HG03139 (cell line): Measurements from ENCODE around the gene HRH1.
A peak's percentile ranks its signal among the peaks of the same experiment; 100 is the strongest.
"Not testable (repeated sequence)": the region's sequence is repeated elsewhere in the genome, so short reads cannot be mapped to it uniquely, and the experiment has no call there.

Experiments
- ATAC-seq: cut with Tn5 transposase; IDR thresholded peaks from one replicate; pipeline ENCODE4 v1.9.1; 2021; ENCODE audit not compliant: unreplicated experiment

HRH1 gene

GRCh38 chr3:11140713-11141104 is 13.6 kb upstream of the HRH1 start:
- peak; percentile 13 for ATAC-seq

GRCh38 chr3:11143476-11143875 is 10.8 kb upstream of the HRH1 start:
- ATAC-seq: no peak

GRCh38 chr3:11144996-11145395 is 9.3 kb upstream of the HRH1 start:
- no peak for ATAC-seq

GRCh38 chr3:11145888-11146287 is 8.4 kb upstream of the HRH1 start:
- ATAC-seq: no peak

GRCh38 chr3:11146773-11147660 is 7.3 kb upstream of the HRH1 start:
- no peak for ATAC-seq

GRCh38 chr3:11150256-11150655 is 4.0 kb upstream of the HRH1 start:
- ATAC-seq: no peak

- no peak for ATAC-seq
Observed at GRCh38 chr3:11152301-11152700, 2.0 kb upstream of the HRH1 start.

GRCh38 chr3:11154953-11155325 is 646 bp downstream of the HRH1 start:
- no peak for ATAC-seq

- ATAC-seq: no peak
Observed at GRCh38 chr3:11155341-11156025, 1.2 kb downstream of the HRH1 start.

- no peak for ATAC-seq
Observed at GRCh38 chr3:11156026-11156410, 1.7 kb downstream of the HRH1 start.

GRCh38 chr3:11157421-11157820 is 3.1 kb downstream of the HRH1 start:
- ATAC-seq: no peak

GRCh38 chr3:11159421-11159904 is 5.2 kb downstream of the HRH1 start:
- no peak for ATAC-seq

- ATAC-seq: no peak
Observed at GRCh38 chr3:11161666-11162065, 7.4 kb downstream of the HRH1 start.

- ATAC-seq: no peak
Observed at GRCh38 chr3:11162401-11163345, 8.4 kb downstream of the HRH1 start.

- no peak for ATAC-seq
Observed at GRCh38 chr3:11164607-11165006, 10.3 kb downstream of the HRH1 start.

- no peak for ATAC-seq
Observed at GRCh38 chr3:11165476-11165875, 11.2 kb downstream of the HRH1 start.

GRCh38 chr3:11166807-11167400 is 12.6 kb downstream of the HRH1 start:
- not testable (repeated sequence) for ATAC-seq

GRCh38 chr3:11167590-11167989 is 13.3 kb downstream of the HRH1 start:
- ATAC-seq: no peak

- no peak for ATAC-seq
Observed at GRCh38 chr3:11168406-11168805, 14.1 kb downstream of the HRH1 start.

GRCh38 chr3:11168881-11169805 is 14.8 kb downstream of the HRH1 start:
- no peak for ATAC-seq
